Measurements from ENCODE around the gene FAM3D.

Gene FAM3D

GRCh38 chr3:58627570-58627885, 39.0 kb downstream of the FAM3D start:
- no peak for DNase-seq (ENCODE audit: low read depth)

- no peak for DNase-seq (ENCODE audit: low read depth)
These were observed 39.6 kb downstream of the FAM3D start for GRCh38 chr3:58626841-58627569.

DNA sequence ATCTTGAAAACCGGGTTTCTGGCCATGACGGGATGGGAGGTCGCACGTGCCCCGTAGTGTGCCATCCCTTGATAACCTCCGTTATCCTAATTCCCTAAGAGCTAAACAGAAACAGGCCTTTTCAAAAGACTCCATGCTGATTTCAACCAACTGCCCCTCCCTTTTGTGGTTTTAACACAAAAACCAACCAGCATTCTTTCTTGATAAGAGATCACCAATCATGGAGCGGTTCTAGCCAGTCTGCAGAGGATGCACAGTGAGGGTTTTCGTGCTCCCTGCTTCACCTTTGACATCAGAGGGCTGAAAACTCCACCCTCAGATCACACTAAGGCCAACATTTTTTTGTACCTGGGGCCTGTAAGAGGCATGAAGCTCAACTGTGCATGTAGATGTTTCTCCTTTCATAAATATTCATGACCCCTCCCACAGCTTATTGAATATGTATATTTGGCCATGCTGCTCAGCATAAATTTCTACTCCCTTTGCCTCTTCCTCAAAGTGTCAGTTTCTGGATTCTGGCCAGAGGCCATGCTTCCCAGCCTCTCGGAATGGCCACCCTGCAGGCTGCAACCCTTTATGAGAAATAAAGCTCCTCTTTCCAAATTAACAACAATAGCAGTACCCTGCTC, 41.3 kb downstream of the FAM3D start:
- no peak for DNase-seq (ENCODE audit: low read depth)

DNA sequence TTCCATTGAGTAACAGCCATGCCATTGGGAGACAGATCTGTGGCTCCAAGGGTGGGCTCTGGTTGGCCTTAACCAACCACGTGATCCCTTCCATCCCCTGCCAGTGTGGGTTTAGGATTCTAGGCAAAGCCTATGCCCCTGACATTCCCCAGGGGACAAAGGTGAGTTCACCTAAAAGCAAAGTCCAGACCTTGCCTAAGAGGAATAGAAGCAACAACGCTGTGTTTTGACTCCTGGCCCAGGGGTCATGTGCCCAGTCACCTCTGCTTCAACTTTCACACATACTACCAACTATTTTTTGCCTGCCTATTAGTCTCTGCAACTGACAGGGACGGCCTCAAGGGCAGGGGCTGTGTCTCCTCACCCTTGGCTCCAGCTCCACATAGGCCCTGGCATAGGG, 42.0 kb downstream of the FAM3D start:
- no peak for DNase-seq (ENCODE audit: low read depth)

GRCh38 chr3:58623961-58624360, 42.6 kb downstream of the FAM3D start:
- DNase-seq (ENCODE audit: low read depth) = no peak

GRCh38 chr3:58623478-58623877, 43.1 kb downstream of the FAM3D start:
- no peak for DNase-seq (ENCODE audit: low read depth)

- DNase-seq (ENCODE audit: low read depth) = no peak
These were observed 43.7 kb downstream of the FAM3D start for GRCh38 chr3:58622892-58623291.

GRCh38 chr3:58622436-58622835, 44.1 kb downstream of the FAM3D start:
- DNase-seq (ENCODE audit: low read depth) = no peak

DNA sequence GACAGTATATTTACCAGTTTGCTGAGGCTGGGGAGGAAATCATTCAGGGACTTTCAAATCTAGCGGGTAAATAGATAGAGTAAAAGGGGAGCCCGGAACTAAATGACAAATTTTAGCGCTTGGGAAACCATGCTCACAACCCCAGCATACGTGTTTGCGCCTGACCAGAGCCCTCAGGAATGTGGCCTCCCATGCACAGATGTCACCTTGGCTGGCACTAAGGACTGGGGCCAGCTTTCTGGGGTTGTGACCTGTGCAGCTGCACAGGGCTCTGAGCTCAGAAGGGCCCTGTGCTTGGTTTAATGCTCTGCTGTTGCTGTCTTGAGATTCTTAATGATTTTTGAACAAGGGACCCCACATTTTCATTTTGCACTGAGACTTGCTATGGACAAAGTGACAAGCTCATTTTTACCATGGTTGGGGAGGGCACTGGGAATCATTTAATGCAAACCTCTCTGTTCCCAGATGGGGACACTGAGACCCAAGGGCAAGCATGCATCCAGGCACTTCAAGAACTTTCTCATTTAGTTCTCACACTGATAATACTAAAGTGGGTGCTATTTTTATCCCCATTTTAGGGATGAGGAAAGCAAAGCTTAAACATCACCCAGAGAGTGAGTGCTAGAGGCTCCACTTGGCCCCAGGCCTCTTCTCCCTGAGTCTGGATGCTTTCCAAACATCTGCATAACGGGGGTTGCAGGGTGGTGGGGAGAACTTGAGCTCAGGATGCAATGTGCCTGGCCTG, 45.3 kb downstream of the FAM3D start:
- DNase-seq (ENCODE audit: low read depth) = no peak

DNA sequence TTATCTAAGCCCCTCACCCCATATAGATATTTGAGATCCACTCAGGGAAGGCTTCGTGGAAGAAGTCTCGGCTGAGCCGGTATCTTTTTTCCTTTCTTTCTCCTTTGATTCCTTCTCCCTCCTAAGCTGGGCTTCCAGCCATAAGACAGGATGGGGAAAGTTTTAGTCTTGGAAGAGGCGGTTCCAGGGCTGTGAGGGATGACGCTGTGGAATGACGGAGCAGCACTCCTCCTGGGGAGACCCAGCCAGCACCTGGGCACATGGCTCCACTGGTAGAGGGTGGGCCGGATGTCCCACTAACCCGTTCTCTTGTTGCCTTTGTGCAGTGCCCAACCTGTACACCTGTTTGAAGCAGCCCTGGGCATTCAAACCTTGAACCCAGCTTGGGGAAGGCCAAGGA, 46.2 kb downstream of the FAM3D start:
- no peak for DNase-seq (ENCODE audit: low read depth)

GRCh38 chr3:58617338-58617761, 49.2 kb downstream of the FAM3D start:
- DNase-seq (ENCODE audit: low read depth) = no peak

DNA sequence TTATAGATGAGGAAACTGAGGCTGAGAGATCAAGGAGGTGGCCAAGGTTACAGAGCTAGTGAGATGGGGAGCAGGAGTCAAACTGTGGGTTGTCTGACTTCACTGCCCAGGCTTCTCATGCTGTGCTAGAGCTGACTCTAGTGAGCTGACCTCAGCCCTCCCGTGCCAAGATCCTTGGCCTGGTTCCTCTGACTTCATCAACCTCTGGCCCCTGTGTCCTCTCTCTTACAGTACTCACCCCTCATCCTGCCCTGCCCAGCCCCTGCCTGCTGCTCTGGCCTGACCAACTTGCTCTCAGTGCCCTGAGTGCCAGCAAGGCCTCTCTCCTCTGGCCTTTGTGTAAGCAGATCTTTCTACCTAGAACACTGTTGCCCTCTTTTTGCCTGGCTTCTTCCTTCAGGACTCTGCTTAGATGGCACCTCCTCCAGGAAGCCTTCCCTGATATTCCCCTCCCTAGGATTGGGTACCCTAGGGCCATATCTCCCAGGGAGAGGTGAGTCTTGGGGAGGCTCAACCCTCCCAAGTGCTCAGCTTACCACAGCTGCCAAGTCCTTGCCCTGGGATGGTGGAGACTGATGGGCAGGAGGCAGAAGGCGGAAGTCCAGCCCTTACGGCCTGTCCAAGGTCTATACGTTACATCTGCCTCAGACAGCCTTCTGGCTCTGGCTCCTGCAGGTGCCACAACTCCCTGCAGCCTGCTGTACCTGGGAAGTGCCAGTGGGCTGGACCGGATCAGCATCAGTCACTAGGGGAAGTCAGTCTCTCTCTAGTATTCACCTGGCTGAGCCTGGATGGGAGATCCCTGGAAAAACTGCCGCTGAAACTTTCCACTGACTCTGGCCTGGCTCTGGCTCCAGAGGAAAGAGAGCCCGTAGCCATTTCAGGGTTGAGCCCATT, 53.1 kb downstream of the FAM3D start:
- DNase-seq (ENCODE audit: low read depth) = no peak

DNA sequence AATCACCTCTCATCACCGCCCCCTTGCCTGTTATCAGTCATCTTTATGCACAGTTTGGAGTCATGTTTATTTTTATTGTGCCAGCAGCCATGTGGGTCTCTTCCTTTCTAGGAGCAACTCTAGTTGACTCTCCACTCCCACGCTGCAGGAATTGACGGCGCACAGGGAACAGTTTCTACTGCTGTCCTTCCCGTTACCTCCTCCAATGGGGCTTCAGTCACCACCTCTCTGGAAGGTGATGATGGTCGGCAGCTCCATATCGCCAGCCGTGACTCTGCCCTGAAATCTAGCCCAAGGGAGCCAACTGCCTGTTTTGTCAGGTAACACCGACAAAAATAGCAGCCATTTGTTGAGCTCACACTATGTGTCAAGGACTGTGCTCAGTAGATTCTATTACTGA, 53.7 kb downstream of the FAM3D start:
- no peak for DNase-seq (ENCODE audit: low read depth)

GRCh38 chr3:58609990-58610389, 56.6 kb downstream of the FAM3D start:
- DNase-seq (ENCODE audit: low read depth) = no peak

DNA sequence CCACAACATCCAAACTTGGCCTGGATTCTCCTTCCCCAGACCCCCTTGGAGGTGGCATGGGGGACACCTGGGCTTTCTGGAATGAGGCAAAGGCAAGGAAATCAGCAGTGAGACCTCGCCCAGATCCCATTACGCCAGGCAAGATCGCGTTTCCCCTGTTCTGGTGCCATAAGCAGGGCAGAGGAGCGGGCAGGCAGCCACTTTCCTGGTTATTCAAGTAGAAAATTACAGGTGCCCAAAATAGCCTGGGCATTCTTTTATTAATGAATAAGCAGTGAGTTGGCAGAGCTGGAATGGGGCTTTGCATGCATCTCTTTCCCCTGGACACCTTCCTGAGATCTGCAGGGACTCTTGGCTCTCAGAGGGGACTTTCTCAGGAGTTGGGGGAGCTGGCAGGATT, 57.9 kb downstream of the FAM3D start:
- no peak for DNase-seq (ENCODE audit: low read depth)

DNA sequence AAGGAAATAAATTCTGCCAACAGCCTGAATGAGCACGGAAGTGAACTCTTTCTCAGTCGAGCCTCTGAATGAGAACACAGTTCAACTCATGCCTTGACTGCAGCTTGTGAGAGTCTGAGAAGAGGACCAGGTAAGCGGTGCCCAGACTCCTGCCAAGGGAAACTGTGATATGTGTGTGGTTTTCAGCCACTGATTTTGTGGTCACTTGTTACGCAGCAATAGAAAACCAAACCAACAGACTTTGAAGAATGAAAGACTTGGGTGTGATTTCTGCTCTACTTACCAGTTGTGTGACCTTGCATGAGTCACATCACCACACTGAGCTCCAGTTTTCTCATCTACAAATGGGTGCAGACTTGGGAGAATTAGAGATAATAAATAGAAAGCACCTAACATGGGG, 58.8 kb downstream of the FAM3D start:
- DNase-seq (ENCODE audit: low read depth) = no peak

DNA sequence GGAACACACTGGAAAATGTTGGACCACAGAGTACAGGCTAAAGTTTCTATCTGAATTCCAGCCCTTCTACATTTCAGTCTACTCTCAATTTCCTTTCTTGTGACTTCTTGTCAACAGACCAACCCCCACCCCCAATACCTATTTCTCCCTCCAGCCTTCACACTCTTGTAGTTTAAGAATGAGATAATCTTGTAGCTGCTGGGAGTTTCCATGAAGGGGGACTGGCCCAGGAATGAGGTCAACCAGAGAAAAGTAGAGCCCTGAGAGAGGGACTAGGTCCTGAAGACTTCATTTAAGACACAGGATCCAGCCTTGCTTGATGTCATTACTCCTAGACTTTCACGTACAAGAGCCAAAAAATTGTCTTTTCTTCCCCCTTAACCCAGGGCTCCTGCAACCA, 59.9 kb downstream of the FAM3D start:
- DNase-seq (ENCODE audit: low read depth) = no peak

GRCh38 chr3:58604031-58604430, 62.5 kb downstream of the FAM3D start:
- no peak for DNase-seq (ENCODE audit: low read depth)

- DNase-seq (ENCODE audit: low read depth) = no peak
These were observed 63.0 kb downstream of the FAM3D start for GRCh38 chr3:58603606-58604005.

DNA sequence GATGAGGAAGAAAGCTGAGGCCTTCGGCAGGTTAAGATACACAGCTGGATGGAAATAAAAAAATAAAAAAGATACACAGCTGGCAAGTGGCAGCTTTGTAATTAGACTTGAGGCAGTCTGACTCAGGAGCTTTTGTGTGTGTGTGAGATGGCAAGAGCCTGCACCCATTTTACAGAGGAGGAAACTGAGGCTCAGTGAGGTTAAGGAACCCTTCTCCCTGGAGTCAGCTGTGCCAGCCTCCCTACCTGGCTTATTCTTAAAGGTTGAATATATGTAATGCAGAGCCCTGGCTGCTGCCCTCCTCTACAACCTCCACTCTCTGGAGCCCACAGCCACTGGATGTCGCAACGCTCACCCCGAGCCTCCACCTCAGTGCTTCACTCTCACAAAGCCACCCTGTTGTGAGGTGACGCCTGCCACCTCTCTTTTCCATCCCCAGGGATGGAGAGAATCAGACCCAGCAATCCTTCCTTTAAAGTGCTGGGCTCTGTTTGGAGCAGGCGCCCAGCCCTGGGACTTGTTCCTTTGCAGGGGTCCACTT, 68.7 kb downstream of the FAM3D start:
- no peak for DNase-seq (ENCODE audit: low read depth)

GRCh38 chr3:58596834-58597518, 69.6 kb downstream of the FAM3D start:
- DNase-seq (ENCODE audit: low read depth) = no peak

DNA sequence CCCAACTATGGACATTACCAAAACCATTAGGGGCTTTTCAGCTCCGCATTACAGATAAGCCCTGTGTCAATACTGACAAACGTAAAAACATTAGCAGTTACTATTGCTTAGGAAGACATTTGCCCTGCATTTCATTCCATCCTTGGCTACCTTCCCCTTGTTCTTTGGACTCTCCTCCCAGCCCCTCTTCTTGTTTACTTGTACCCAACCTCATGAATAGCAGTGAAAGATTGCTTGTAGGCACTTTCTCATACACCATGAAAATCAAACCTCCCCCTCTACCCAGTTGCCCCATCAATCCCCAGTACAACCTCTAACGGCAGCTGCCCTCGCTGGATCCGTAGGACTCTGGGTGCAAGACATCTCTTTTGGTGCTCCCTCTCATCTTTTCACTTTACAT, 72.5 kb downstream of the FAM3D start:
- no peak for DNase-seq (ENCODE audit: low read depth)
